HG03108 (cell line): ENCODE measurements around the gene TUFM.
"Not testable (repeated sequence)": the region's sequence is repeated elsewhere in the genome, so short reads cannot be mapped to it uniquely, and the experiment has no call there.

Source experiments
- ATAC-seq: cut with Tn5 transposase; IDR thresholded peaks from one replicate; pipeline ENCODE4 v1.9.1; 2021; ENCODE audit warnings: moderate library complexity; ENCODE audit not compliant: unreplicated experiment

The TUFM gene

GRCh38 chr16:28875134-28876018 is 29.2 kb upstream of the TUFM start:
- no peak for ATAC-seq

GRCh38 chr16:28874406-28874805 is 28.3 kb upstream of the TUFM start:
- no peak for ATAC-seq

- ATAC-seq: no peak
Observed at GRCh38 chr16:28873543-28874201, 27.5 kb upstream of the TUFM start.

GRCh38 chr16:28872952-28873351 is 26.8 kb upstream of the TUFM start:
- ATAC-seq: no peak

DNA sequence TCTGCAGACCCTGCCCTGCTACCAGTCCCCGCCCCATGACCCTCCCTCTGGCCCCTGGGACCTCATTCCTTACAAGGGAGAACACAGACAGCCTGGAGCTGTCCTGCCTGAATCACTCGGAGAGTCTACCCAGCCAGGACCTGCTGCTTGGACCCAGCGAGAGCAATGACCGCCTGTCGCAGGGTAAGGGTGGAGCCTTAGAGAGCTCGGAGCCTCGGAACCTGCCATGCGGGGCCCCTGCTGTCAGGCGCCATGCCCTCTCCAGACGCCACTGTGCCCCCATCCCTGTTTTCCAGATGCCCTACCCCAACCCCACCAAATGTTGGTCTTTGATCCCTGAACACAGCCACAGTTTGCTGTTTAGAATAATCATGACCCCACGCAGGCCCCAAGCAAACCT is 23.1 kb upstream of the TUFM start:
- no peak for ATAC-seq

DNA sequence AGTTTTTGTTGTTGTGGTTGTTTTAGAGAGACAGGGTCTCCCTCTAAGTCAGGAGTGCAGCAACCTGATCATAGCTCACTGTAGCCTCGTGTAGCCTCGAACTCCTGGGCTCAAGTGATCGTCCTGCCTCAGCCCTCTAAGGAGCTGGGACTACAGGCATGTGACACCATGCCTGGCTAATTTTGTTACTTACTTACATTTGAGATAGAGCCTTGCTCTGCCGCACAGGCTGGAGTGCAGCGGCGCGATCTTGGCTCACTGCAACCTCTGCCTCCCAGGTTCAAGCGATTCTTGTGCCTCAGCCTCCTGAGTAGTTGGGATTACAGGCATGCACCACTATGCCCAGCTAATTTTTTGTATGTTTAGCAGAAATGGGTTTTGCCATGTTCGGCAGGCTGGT is 21.5 kb upstream of the TUFM start:
- ATAC-seq: not testable (repeated sequence)

- ATAC-seq: no peak
Observed at GRCh38 chr16:28867241-28867640, 21.1 kb upstream of the TUFM start.

DNA sequence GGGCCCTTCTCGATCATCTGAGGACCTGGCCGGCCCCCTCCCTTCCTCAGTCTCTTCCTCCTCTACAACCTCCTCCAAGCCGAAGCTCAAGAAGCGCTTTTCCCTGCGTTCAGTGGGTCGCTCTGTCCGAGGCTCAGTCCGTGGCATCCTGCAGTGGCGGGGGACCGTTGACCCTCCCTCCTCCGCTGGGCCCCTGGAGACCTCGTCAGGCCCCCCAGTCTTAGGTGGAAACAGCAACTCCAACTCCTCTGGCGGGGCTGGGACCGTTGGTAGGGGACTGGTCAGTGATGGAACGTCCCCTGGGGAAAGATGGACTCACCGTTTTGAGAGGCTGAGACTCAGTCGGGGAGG is 20.3 kb upstream of the TUFM start:
- no peak for ATAC-seq

DNA sequence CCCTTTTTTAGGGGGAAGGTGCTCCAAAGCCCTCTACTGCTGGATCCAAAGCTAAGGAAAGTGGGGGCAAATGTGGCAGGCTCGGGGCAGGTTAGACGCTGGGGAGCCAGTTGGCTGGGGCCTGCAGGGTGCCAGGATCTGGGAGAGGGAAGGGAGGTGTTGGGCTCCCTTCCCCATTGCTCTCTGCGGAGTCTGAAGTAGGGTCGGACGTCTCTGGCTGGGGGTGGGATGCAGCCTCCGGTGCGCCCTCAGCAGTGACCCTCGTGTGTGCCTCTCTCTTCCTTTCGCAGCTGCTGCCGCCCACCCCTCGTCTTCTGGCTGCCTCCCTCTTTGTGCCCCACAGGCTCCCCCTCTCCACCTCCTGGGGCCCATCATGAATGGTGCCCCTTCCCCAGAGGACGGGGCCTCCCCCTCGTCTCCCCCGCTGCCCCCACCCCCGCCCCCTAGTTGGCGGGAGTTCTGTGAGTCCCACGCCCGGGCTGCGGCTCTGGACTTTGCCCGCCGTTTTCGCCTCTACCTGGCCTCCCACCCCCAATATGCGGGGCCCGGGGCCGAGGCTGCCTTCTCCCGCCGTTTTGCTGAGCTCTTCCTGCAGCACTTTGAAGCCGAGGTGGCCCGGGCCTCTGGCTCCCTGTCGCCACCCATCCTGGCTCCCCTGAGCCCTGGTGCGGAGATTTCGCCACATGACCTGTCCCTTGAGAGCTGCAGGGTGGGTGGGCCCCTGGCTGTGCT is 19.7 kb upstream of the TUFM start:
- no peak for ATAC-seq

GRCh38 chr16:28865001-28865688 is 19.0 kb upstream of the TUFM start:
- no peak for ATAC-seq

- ATAC-seq: no peak
Observed at GRCh38 chr16:28863929-28864793, 18.0 kb upstream of the TUFM start.

DNA sequence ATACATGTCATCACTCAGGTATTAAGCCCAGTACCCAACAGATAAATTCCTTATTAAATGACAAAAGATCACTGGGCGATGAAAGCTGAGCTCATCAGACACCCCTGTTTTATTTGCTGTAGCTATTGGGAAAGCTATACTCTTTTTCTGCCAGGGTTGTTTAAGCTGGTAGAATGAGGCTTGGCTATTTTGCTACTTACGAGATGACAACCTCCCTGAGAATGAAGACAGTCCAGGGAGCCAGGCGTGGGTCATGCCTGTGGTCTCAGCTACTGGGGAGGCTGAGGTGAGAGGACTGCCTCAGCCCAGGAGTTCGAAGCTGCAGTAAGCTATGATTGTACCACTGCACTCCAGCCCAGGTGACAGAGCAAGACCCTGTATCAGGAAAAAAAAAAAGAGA is 13.2 kb upstream of the TUFM start:
- ATAC-seq: no peak

DNA sequence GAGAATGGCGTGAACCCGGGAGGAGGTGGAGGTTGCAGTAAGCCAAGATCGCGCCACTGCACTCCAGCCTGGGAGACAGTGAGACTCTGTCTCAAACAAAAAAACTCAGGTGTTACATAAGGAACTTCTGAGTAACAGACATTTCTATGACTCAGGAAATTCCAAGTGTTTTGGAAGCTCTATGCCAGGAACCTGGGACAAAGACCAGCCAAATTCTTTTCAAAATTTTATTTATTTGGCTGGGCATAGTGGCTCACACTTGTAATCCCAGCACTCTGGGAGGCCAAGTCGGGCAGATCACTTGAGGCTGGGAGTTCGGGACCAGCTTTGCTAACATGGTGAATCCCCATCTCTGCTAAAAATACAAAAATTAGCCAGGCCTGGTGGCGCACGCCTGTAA is 12.3 kb upstream of the TUFM start:
- ATAC-seq: no peak

GRCh38 chr16:28846933-28847273 is 755 bp upstream of the TUFM start:
- ATAC-seq: no peak

DNA sequence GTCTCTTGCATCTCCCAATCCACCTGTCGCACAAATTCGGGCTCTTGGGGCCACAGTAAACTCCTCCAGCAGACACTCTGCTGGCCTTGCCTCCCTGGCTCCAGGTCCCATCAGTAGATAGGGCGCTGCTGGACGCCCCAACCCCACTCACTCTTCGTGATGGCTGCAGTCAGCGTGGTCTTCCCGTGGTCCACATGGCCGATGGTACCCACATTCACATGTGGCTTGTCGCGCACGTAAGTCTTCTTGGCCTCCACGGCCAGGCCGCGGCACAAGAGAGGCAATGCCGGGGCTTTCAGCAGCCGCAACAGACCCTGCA is 428 bp downstream of the TUFM start:
- ATAC-seq: no peak

- ATAC-seq: no peak
Observed at GRCh38 chr16:28845293-28845692, 855 bp downstream of the TUFM start.

- no peak for ATAC-seq
Observed at GRCh38 chr16:28844226-28844885, 1.8 kb downstream of the TUFM start.

- no peak for ATAC-seq
Observed at GRCh38 chr16:28843766-28844165, 2.4 kb downstream of the TUFM start.

- no peak for ATAC-seq
Observed at GRCh38 chr16:28842696-28843095, 3.5 kb downstream of the TUFM start.

- ATAC-seq: no peak
Observed at GRCh38 chr16:28839899-28840298, 6.2 kb downstream of the TUFM start.
